ENCODE measurements around the gene ZBTB26. TPM values are rescaled to one million over a fixed set of nuclear protein-coding genes. Genes with fewer than 3 reads are reported as not detected.

Gene ZBTB26
- total RNA-seq, 1 donor from 2014 or later: 6.5 TPM

DNA sequence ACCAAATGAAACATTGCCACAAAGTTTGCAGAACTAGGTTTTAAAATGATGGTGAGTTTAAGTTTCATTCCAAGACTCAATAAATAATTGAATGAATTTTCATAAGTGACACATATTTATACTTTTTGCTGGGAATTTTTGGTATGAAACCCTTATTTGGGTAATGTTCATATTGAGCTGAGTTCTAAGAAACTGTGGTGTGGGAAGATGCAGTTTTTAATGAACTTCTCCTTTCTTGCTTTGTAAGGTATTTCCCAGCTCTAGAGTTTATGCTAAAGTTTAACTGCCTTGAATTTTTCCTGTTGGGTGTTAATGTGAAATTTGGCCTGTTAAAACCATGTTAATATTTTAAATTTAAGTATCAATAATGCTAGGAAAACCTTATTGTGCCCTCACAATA, 24.6 kb upstream of the ZBTB26 start:
- H3K9ac ChIP-seq (ENCODE audit: low read length): no peak overlapping the region
- H2AFZ ChIP-seq (ENCODE audit: low read depth, low read length): no peak overlapping the region
- no peak overlapping the region for H3K4me2 ChIP-seq (ENCODE audit: low read length)
- H3K27me3 ChIP-seq (ENCODE audit: insufficient read depth, low read length): no peaks in the 10 kb centered on the region
- FAIRE-seq (no peak), DNase-seq (ENCODE audit: low read depth) (no peak)
- peaks cover 9% of the 10 kb centered on the region for H3K36me3 Mint-ChIP-seq (ENCODE audit: low read depth, unreplicated experiment)
- TF ChIP-seq EZH2 (IDR thresholded peaks at IDR 0.05; ENCODE audit: insufficient read depth, low read length): no peak
- TF ChIP-seq, protein P1, sequence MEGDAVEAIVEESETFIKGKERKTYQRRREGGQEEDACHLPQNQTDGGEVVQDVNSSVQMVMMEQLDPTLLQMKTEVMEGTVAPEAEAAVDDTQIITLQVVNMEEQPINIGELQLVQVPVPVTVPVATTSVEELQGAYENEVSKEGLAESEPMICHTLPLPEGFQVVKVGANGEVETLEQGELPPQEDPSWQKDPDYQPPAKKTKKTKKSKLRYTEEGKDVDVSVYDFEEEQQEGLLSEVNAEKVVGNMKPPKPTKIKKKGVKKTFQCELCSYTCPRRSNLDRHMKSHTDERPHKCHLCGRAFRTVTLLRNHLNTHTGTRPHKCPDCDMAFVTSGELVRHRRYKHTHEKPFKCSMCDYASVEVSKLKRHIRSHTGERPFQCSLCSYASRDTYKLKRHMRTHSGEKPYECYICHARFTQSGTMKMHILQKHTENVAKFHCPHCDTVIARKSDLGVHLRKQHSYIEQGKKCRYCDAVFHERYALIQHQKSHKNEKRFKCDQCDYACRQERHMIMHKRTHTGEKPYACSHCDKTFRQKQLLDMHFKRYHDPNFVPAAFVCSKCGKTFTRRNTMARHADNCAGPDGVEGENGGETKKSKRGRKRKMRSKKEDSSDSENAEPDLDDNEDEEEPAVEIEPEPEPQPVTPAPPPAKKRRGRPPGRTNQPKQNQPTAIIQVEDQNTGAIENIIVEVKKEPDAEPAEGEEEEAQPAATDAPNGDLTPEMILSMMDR (IDR thresholded peaks at IDR 0.05; ENCODE audit: insufficient read depth, low read depth, low read length): no peak
- peaks cover 46% of the 10 kb centered on the region for H3K79me2 ChIP-seq (ENCODE audit: insufficient read depth, low read length)
- no peak overlapping the region for H3K27ac Mint-ChIP-seq (ENCODE audit: unreplicated experiment)
- H3K4me3 ChIP-seq (ENCODE audit: insufficient read depth, low read depth, low read length): no peak overlapping the region
- peaks cover 15% of the 10 kb centered on the region for H3K4me1 ChIP-seq (ENCODE audit: insufficient read depth, low read length)
- no peaks in the 10 kb centered on the region for H3K27me3 Mint-ChIP-seq (ENCODE audit: low read depth, unreplicated experiment)
- H3K9me3 Mint-ChIP-seq (ENCODE audit: unreplicated experiment): no peaks in the 10 kb centered on the region
- peaks cover 10% of the 10 kb centered on the region for H3K4me1 Mint-ChIP-seq (ENCODE audit: low read depth, unreplicated experiment)
- no peak overlapping the region for H3K27ac ChIP-seq (ENCODE audit: low read depth, low read length)
- H3K9me3 ChIP-seq (ENCODE audit: insufficient read depth, low read depth, low read length): no peaks in the 10 kb centered on the region
- no peak overlapping the region for H3K4me3 Mint-ChIP-seq (ENCODE audit: unreplicated experiment)
- H4K20me1 ChIP-seq (ENCODE audit: insufficient read depth, low read length): peaks cover 34% of the 10 kb centered on the region
- no peaks in the 10 kb centered on the region for H3K36me3 ChIP-seq (ENCODE audit: insufficient read depth, low read length)

DNA sequence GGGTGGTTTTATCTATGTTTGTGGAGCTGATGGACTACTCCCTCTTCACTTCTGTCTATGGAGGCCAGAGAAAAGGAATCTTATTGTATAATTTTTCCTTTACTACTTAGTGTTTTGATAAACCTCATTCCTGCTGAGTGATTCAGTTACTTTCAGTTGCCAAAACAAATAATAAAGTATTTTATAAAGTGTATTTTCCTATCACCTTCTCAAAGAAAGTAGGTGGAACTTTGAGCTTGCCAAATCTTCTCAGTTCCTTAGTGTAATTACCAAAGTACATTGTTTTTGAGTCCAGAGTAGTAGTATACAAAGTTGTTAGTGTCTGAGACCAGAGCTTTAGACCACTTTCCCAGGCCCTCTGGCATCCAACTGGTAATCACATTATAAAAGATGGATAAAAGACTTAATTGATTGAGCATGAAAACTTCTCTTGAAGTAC, 23.0 kb upstream of the ZBTB26 start:
- H3K36me3 ChIP-seq (ENCODE audit: insufficient read depth, low read length): no peaks in the 10 kb centered on the region
- H3K27me3 ChIP-seq (ENCODE audit: insufficient read depth, low read length): no peaks in the 10 kb centered on the region
- Mint-ChIP-seq H3K9me3 (ENCODE audit: unreplicated experiment) (no peaks in the 10 kb centered on the region), H3K4me1 (ENCODE audit: low read depth, unreplicated experiment) (peaks cover 12% of the 10 kb centered on the region), H3K36me3 (ENCODE audit: low read depth, unreplicated experiment) (peaks cover 2% of the 10 kb centered on the region), H3K27ac (ENCODE audit: unreplicated experiment) (no peak overlapping the region), H3K4me3 (ENCODE audit: unreplicated experiment) (no peak overlapping the region), H3K27me3 (ENCODE audit: low read depth, unreplicated experiment) (no peaks in the 10 kb centered on the region)
- H3K79me2 ChIP-seq (ENCODE audit: insufficient read depth, low read length): peaks cover 61% of the 10 kb centered on the region
- no peak overlapping the region for H3K4me3 ChIP-seq (ENCODE audit: insufficient read depth, low read depth, low read length)
- H3K9me3 ChIP-seq (ENCODE audit: insufficient read depth, low read depth, low read length): no peaks in the 10 kb centered on the region
- peak; percentile 71 for DNase-seq (ENCODE audit: low read depth)
- H3K9ac ChIP-seq (ENCODE audit: low read length): no peak overlapping the region
- peaks cover 12% of the 10 kb centered on the region for H3K4me1 ChIP-seq (ENCODE audit: insufficient read depth, low read length)
- TF ChIP-seq, protein P1 (IDR thresholded peaks at IDR 0.05; ENCODE audit: insufficient read depth, low read depth, low read length): no peak
- no peak for TF ChIP-seq EZH2 (IDR thresholded peaks at IDR 0.05; ENCODE audit: insufficient read depth, low read length)
- no peak for FAIRE-seq
- no peak overlapping the region for H2AFZ ChIP-seq (ENCODE audit: low read depth, low read length)
- H4K20me1 ChIP-seq (ENCODE audit: insufficient read depth, low read length): peaks cover 48% of the 10 kb centered on the region
- H3K27ac ChIP-seq (ENCODE audit: low read depth, low read length): peak overlapping the region; percentile 25
- peak overlapping the region; percentile 44 for H3K4me2 ChIP-seq (ENCODE audit: low read length)

DNA sequence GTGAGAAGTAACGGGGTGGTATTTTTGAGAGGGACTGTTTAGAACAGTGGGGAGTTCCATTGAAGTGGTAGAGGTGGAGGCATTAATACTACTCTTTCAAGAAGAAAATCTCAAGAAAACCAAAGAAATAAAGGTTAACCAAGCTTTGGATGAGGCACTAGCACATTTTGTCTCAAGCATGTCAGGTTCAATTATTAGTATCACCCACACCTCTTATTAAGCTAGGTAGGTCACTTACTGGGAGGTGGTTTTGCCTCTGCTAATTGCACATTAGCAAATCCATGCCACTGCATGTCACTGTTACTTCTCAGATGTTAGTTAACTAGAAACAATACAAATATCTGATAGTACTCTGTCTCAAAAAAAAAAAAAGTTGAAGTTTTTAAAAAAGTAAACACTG, 19.7 kb upstream of the ZBTB26 start:
- Mint-ChIP-seq H3K27me3 (ENCODE audit: low read depth, unreplicated experiment) (no peaks in the 10 kb centered on the region), H3K9me3 (ENCODE audit: unreplicated experiment) (no peaks in the 10 kb centered on the region), H3K36me3 (ENCODE audit: low read depth, unreplicated experiment) (no peaks in the 10 kb centered on the region), H3K4me3 (ENCODE audit: unreplicated experiment) (no peak overlapping the region), H3K4me1 (ENCODE audit: low read depth, unreplicated experiment) (peaks cover 13% of the 10 kb centered on the region), H3K27ac (ENCODE audit: unreplicated experiment) (no peak overlapping the region)
- no peak overlapping the region for H3K9ac ChIP-seq (ENCODE audit: low read length)
- peaks cover 12% of the 10 kb centered on the region for H3K4me1 ChIP-seq (ENCODE audit: insufficient read depth, low read length)
- DNase-seq (ENCODE audit: low read depth) (no peak), FAIRE-seq (no peak)
- H3K4me3 ChIP-seq (ENCODE audit: insufficient read depth, low read depth, low read length): no peak overlapping the region
- no peak overlapping the region for H2AFZ ChIP-seq (ENCODE audit: low read depth, low read length)
- H3K36me3 ChIP-seq (ENCODE audit: insufficient read depth, low read length): no peaks in the 10 kb centered on the region
- no peaks in the 10 kb centered on the region for H3K27me3 ChIP-seq (ENCODE audit: insufficient read depth, low read length)
- peaks cover 86% of the 10 kb centered on the region for H3K79me2 ChIP-seq (ENCODE audit: insufficient read depth, low read length)
- H3K27ac ChIP-seq (ENCODE audit: low read depth, low read length): no peak overlapping the region
- TF ChIP-seq, protein P1 (IDR thresholded peaks at IDR 0.05; ENCODE audit: insufficient read depth, low read depth, low read length): no peak
- TF ChIP-seq EZH2 (IDR thresholded peaks at IDR 0.05; ENCODE audit: insufficient read depth, low read length): no peak
- H4K20me1 ChIP-seq (ENCODE audit: insufficient read depth, low read length): peaks cover 66% of the 10 kb centered on the region
- H3K9me3 ChIP-seq (ENCODE audit: insufficient read depth, low read depth, low read length): no peaks in the 10 kb centered on the region
- H3K4me2 ChIP-seq (ENCODE audit: low read length): no peak overlapping the region

Measured in astrocyte (in vitro differentiated cells and primary cell).